Glutamatergic neuron (in vitro differentiated cells): ENCODE results near the gene TNS1. TPM values are rescaled to one million over a fixed set of nuclear protein-coding genes. Genes with fewer than 3 reads are reported as not detected.

Experiments used
- DNase-seq: peaks from one replicate; pipeline ENCODE4 v3.0.0; 2022
- H3K27ac Mint-ChIP-seq: one replicate; pipeline ENCODE4 v1.8.0; 2020; ENCODE audit warnings: mild to moderate bottlenecking, mixed read lengths, inconsistent platforms; ENCODE audit not compliant: unreplicated experiment
- H3K27me3 Mint-ChIP-seq: one replicate; pipeline ENCODE4 v1.8.0; 2020; ENCODE audit warnings: mild to moderate bottlenecking, moderate library complexity, mixed read lengths, inconsistent platforms; ENCODE audit not compliant: unreplicated experiment
- H3K36me3 Mint-ChIP-seq: one replicate; pipeline ENCODE4 v1.8.0; 2020; ENCODE audit warnings: mild to moderate bottlenecking, mixed read lengths, inconsistent platforms; ENCODE audit not compliant: unreplicated experiment
- H3K4me1 Mint-ChIP-seq: one replicate; pipeline ENCODE4 v1.8.0; 2020; ENCODE audit warnings: mild to moderate bottlenecking, low read depth, mixed read lengths, inconsistent platforms; ENCODE audit not compliant: unreplicated experiment
- H3K4me3 Mint-ChIP-seq: one replicate; pipeline ENCODE4 v1.8.0; 2020; ENCODE audit warnings: mild to moderate bottlenecking, mixed read lengths, inconsistent platforms; ENCODE audit not compliant: unreplicated experiment
- H3K9me3 Mint-ChIP-seq: one replicate; pipeline ENCODE4 v1.8.0; 2020; ENCODE audit warnings: mild to moderate bottlenecking, moderate library complexity, mixed read lengths, inconsistent platforms; ENCODE audit not compliant: unreplicated experiment
- total RNA-seq: library from RNA; stranded (reverse); fragmentation: NEBNext Ultra II Directional; extraction: Animal tissue kit (Norgen Biotek cat#: 25700); gene quantifications from one replicate; pipeline ENCODE4 v1.2.1, GENCODE V29; 2021; ENCODE audit not compliant: unreplicated experiment
- TF ChIP-seq, protein P1 (sequence below): fragments of 200-600 bp; sonication (generic); IDR thresholded peaks from one replicate; pipeline ENCODE4 v1.5.0; 2021; ENCODE audit not compliant: partially characterized antibody, unreplicated experiment

Gene TNS1
- total RNA-seq, 1 donor from 2014 or later: 3.2 TPM

DNA sequence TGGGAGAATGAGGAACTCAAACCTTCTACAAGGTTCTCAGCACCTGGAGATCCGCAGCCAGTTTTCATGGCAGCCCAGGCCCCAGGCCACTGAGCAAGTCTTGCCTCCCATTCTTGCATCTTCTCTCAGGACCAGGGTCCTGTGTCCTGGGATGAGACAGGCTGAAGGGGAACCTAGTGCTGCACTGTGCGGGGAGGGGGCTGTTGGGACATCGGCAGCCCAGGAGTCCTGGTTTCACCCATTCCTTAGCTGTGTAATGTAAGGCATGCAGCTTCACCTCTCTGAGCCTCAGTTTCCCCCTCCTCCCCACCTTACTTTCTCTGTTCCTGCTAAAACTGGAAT, 43.9 kb downstream of the TNS1 start:
- no peak for DNase-seq
- Mint-ChIP-seq H3K9me3 (peaks cover 3% of the 10 kb centered on the region), H3K4me3 (no peak overlapping the region), H3K4me1 (peaks cover under 1% of the 10 kb centered on the region), H3K27ac (no peak overlapping the region), H3K36me3 (no peaks in the 10 kb centered on the region), H3K27me3 (peaks cover 6% of the 10 kb centered on the region)
- TF ChIP-seq, protein P1, sequence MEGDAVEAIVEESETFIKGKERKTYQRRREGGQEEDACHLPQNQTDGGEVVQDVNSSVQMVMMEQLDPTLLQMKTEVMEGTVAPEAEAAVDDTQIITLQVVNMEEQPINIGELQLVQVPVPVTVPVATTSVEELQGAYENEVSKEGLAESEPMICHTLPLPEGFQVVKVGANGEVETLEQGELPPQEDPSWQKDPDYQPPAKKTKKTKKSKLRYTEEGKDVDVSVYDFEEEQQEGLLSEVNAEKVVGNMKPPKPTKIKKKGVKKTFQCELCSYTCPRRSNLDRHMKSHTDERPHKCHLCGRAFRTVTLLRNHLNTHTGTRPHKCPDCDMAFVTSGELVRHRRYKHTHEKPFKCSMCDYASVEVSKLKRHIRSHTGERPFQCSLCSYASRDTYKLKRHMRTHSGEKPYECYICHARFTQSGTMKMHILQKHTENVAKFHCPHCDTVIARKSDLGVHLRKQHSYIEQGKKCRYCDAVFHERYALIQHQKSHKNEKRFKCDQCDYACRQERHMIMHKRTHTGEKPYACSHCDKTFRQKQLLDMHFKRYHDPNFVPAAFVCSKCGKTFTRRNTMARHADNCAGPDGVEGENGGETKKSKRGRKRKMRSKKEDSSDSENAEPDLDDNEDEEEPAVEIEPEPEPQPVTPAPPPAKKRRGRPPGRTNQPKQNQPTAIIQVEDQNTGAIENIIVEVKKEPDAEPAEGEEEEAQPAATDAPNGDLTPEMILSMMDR: no peak

DNA sequence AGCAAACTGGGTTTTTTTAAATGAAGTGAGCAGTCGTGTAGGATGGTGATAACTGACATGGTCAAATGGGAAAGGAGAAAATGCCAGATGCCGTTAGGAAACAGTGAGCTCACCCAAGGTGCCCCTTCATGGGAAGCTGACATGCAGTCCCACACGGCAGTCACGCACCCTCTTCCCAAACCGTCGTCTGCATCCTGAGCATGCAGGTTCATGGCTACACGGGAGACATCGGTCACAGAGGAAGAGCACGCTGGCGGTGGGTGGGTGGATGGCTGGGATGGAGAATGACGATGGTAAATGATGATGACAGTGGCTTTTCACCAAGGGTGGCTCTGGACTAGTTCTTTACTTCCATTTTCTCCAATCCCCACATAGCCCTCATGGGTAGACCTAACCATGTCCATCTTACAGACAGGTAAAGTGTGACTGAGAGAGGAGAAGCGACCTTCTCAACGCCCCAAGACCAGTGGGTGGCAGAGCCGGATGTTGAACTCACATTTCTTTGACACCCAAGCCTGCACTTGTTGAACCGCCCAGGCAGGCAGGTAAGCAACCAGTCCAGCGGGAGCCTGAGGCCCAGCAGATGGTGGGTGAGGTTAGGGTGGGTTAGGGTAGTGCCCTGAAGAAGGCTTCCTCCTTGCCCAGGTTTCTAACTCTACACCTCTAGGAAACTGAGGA, 44.5 kb downstream of the TNS1 start:
- Mint-ChIP-seq H3K27ac (no peak overlapping the region), H3K4me1 (no peaks in the 10 kb centered on the region), H3K27me3 (peaks cover 6% of the 10 kb centered on the region), H3K9me3 (peaks cover 3% of the 10 kb centered on the region), H3K4me3 (no peak overlapping the region), H3K36me3 (no peaks in the 10 kb centered on the region)
- TF ChIP-seq, protein P1: no peak
- DNase-seq: peak; percentile 2

DNA sequence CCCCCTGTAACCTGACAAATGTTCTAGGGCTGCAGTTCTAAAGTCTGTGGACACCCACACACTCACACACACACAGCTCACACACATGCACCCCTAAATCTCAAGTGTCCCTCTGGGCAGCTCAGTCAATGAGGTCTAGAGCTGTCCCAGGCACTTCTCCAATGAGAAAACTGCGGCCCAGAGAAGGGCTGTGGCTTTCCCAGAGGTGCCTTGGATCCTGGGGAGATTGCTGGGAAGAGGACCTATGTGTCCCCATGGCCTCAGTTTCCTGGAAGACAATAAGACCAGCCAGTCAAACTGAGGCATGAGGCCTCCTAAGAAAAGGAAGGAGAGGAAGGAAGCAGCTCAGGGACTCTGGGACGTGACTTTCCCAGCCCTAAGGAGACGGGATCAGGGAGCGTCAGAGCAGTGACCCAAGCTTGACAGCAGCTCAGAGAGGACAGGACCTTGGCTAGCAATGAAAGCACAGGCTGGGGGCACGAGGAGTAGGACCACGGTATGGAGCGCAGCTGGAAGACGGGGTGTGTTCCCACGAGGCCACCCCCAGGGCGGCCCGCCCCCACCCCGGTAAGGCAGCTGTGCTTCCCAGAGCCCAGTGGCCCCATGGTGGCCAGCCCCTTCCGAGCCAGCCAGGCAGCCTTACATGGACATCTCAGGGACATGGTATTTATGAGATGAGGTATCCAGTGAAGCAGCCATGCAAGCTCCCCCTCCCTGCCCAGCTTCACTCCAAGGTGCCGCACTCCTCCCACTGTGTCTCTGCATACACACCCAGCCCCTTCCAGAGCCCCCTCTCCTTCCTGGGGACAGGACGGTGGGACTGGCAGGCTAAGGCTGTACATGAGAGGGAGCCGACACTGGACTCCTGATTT, 46.0 kb downstream of the TNS1 start:
- peaks cover 8% of the 10 kb centered on the region for H3K27me3 Mint-ChIP-seq
- no peaks in the 10 kb centered on the region for H3K4me1 Mint-ChIP-seq
- no peak overlapping the region for H3K4me3 Mint-ChIP-seq
- TF ChIP-seq, protein P1: no peak
- H3K36me3 Mint-ChIP-seq: no peaks in the 10 kb centered on the region
- no peak overlapping the region for H3K27ac Mint-ChIP-seq
- DNase-seq: peak; percentile 13
- H3K9me3 Mint-ChIP-seq: peaks cover 3% of the 10 kb centered on the region

DNA sequence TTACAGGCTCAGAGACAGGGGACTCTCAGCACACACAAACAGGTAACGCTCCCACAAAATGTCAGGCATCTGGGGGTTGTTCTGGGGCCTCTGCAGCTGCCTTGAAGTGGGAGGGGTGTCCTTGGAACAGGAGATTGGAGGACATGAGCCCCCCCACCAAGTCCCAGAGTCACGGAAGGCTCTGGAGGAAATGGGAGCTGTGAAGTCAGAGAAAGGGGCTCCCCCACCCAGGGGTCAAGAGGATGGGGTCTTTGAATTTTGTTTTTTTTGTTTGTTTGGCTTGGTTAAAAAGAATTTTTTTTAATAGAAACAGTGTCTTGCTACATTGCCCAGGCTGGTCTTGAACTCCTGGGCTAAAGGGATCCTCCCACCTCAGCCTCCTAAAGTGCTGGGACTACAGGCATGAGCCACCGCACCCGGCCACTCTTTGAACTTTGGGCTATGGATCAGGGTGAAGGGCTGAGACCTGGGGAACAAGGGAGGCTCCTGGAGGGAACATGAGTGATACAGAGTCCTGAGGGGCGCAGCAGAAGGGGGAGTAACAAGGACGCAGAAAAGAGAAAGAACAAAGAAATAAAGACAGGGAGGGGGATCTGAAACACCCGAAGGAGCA, 46.8 kb downstream of the TNS1 start:
- Mint-ChIP-seq H3K27ac (no peak overlapping the region), H3K27me3 (peaks cover 8% of the 10 kb centered on the region), H3K36me3 (no peaks in the 10 kb centered on the region), H3K4me1 (no peaks in the 10 kb centered on the region), H3K4me3 (no peak overlapping the region), H3K9me3 (peaks cover 3% of the 10 kb centered on the region)
- DNase-seq: no peak
- TF ChIP-seq, protein P1: no peak
